Measurements from ENCODE around the gene NKD2.

GRCh38 chr5:1056611-1057484 is 48.2 kb downstream of the NKD2 start:
- TF ChIP-seq POLR2AphosphoS5 (IDR thresholded peaks at IDR 0.05; ENCODE audit: low read depth, low read length) (no peak), CTCF (IDR thresholded peaks at IDR 0.05) (no peak)

All from Panc1 (cell line).